ENCODE results near the gene SLC25A1. TPM values are rescaled to one million over a fixed set of nuclear protein-coding genes. Genes with fewer than 3 reads are reported as not detected.
A peak's percentile ranks its signal among the peaks of the same experiment; 100 is the strongest.

The SLC25A1 gene
- total RNA-seq, 1 experiment from 2014 or later: 162 TPM

DNA sequence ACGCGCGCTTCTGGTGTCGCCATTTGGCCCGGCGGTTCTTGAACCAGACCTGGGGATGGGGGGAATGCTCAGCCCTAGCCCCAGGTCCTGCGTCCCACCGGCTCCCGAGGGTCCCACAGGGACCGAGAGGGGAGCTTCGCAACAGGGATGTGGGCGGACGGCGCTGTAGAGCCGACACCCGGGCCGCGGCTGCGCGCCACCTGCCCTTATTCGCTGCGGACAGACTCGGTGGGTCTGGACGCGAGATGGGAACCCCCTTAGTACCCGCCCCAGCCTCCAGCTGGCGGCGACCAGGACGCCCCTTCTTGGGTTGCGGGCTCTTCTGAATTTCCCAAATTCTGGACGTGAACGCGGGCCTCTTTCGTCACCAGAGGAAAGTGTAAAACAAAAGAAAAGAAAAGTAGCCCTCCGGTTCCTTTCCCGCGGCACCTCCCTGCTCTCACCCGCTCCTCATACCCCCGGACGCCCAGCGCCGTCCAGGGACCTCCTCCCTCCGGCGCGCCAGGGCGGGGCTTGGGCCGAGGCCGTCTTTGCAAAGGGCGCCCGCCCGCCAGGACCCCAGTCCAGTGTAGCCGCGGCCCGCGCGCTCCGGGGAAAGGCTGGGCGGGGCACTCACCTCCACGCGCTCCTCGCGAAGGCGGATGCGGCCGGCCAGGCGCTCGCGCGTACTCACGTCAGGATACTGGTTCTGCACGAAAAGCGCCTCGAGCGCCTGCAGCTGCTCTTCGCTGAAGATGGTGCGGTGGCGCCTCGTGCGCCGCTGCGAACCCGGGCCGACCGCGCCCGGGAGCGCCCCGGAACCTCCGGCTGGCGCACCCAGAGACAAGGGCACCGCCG lies 29.3 kb downstream of the SLC25A1 start:
- no peaks in the 10 kb centered on the region for H3K9me3 ChIP-seq (ENCODE audit: control insufficient read depth, insufficient read depth, low read depth, low read length)
- peak overlapping the region; percentile 18 to 21; a peak in 2 of 4 replicates for H3K4me3 ChIP-seq (ENCODE audit: low read depth in 2 of 2, low read length in 2 of 2)
- ChIA-PET CTCF (interaction anchor here (0.6 kb wide), 1 partner anchor 192 kb away, joined by 4 read pairs; no protein-coding TSS in a partner anchor), POLR2A (no interaction called here)
- TF ChIP-seq TCF7L2 (IDR thresholded peaks at IDR 0.05; ENCODE audit: low read depth, low read length): no peak
- TF ChIP-seq, protein P1, sequence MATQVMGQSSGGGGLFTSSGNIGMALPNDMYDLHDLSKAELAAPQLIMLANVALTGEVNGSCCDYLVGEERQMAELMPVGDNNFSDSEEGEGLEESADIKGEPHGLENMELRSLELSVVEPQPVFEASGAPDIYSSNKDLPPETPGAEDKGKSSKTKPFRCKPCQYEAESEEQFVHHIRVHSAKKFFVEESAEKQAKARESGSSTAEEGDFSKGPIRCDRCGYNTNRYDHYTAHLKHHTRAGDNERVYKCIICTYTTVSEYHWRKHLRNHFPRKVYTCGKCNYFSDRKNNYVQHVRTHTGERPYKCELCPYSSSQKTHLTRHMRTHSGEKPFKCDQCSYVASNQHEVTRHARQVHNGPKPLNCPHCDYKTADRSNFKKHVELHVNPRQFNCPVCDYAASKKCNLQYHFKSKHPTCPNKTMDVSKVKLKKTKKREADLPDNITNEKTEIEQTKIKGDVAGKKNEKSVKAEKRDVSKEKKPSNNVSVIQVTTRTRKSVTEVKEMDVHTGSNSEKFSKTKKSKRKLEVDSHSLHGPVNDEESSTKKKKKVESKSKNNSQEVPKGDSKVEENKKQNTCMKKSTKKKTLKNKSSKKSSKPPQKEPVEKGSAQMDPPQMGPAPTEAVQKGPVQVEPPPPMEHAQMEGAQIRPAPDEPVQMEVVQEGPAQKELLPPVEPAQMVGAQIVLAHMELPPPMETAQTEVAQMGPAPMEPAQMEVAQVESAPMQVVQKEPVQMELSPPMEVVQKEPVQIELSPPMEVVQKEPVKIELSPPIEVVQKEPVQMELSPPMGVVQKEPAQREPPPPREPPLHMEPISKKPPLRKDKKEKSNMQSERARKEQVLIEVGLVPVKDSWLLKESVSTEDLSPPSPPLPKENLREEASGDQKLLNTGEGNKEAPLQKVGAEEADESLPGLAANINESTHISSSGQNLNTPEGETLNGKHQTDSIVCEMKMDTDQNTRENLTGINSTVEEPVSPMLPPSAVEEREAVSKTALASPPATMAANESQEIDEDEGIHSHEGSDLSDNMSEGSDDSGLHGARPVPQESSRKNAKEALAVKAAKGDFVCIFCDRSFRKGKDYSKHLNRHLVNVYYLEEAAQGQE (IDR thresholded peaks at IDR 0.05; ENCODE audit: insufficient read depth in 1 of 2, low read depth in 2 of 2, low read length in 1 of 2): no peak
- TF ChIP-seq, protein P2, sequence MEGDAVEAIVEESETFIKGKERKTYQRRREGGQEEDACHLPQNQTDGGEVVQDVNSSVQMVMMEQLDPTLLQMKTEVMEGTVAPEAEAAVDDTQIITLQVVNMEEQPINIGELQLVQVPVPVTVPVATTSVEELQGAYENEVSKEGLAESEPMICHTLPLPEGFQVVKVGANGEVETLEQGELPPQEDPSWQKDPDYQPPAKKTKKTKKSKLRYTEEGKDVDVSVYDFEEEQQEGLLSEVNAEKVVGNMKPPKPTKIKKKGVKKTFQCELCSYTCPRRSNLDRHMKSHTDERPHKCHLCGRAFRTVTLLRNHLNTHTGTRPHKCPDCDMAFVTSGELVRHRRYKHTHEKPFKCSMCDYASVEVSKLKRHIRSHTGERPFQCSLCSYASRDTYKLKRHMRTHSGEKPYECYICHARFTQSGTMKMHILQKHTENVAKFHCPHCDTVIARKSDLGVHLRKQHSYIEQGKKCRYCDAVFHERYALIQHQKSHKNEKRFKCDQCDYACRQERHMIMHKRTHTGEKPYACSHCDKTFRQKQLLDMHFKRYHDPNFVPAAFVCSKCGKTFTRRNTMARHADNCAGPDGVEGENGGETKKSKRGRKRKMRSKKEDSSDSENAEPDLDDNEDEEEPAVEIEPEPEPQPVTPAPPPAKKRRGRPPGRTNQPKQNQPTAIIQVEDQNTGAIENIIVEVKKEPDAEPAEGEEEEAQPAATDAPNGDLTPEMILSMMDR (IDR thresholded peaks at IDR 0.05): no peak
- TF ChIP-seq POLR2AphosphoS5 (IDR thresholded peaks at IDR 0.05; ENCODE audit: low read depth, low read length): no peak
- no peak for TF ChIP-seq SIN3A (IDR thresholded peaks at IDR 0.05; ENCODE audit: borderline replicate concordance, insufficient read depth, low read depth, low read length)
- no peaks in the 10 kb centered on the region; the same call in 1 of the 2 replicates for H3K36me3 ChIP-seq (ENCODE audit: control insufficient read depth, insufficient read depth, low read length)
- BruUV-seq (replicated peaks): no TSS peak
- H3K27ac ChIP-seq (ENCODE audit: low read length): no peak overlapping the region
- in situ Hi-C loops (cut with HindIII; ENCODE audit: low pct_unique_long_range_greater_than_20kb, low sequenced_read_pairs) (no loop called here), intact Hi-C loops (cut with micrococcal nuclease; ENCODE audit: unreplicated experiment) (no loop called here)
- no peak for DNase-seq (ENCODE audit: low read depth, low spot score)
- H3K27me3 ChIP-seq (ENCODE audit: control insufficient read depth, insufficient read depth, low read length): no peaks in the 10 kb centered on the region; the same call in 1 of the 2 replicates
- peak; percentile 36; the same call in 1 of the 2 replicates for ATAC-seq
- no peaks in the 10 kb centered on the region for H3K4me1 ChIP-seq (ENCODE audit: control insufficient read depth, insufficient read depth, low read length)

DNA sequence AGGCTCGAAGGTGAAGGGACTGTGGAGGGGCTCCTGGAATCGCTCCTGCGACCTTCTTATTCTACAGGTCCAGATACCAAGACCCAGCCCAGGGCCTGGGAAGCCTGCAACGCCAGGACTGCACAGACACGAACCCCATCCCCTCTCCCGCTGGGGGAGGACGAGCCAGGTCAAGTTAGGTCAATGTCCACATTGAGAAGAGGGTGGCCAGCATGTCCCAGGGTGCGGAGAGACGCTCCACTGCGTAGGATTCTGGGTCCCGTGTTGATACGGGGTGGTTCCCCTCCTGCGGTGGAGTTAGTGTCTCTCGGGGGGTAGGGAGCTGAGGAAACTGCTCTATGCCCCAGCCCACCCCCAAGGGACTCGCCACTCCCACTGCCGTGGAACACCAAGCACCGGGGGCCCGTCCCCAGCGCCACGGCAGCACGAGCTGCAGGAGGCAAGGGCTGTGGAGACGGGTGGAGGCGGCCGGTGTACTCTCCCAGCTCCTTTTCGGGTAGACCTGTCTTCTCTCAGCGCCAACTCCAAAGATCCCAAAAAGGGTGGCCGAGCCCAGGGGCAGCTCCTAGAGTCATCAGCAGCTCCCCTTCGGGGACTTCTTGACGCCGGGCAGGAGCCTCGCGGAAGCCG lies 30.0 kb downstream of the SLC25A1 start:
- BruUV-seq (replicated peaks): no TSS peak
- ChIA-PET POLR2A (no interaction called here), CTCF (no interaction called here)
- no peak overlapping the region for H3K4me3 ChIP-seq (ENCODE audit: low read depth in 2 of 2, low read length in 2 of 2)
- H3K27ac ChIP-seq (ENCODE audit: low read length): no peak overlapping the region
- in situ Hi-C loops (cut with HindIII; ENCODE audit: low pct_unique_long_range_greater_than_20kb, low sequenced_read_pairs) (no loop called here), intact Hi-C loops (cut with micrococcal nuclease; ENCODE audit: unreplicated experiment) (no loop called here)
- H3K4me1 ChIP-seq (ENCODE audit: control insufficient read depth, insufficient read depth, low read length): no peaks in the 10 kb centered on the region
- no peak for DNase-seq (ENCODE audit: low read depth, low spot score)
- no peaks in the 10 kb centered on the region for H3K9me3 ChIP-seq (ENCODE audit: control insufficient read depth, insufficient read depth, low read depth, low read length)
- peaks cover 4% of the 10 kb centered on the region; the same call in 1 of the 2 replicates for H3K36me3 ChIP-seq (ENCODE audit: control insufficient read depth, insufficient read depth, low read length)
- TF ChIP-seq, protein P1 (IDR thresholded peaks at IDR 0.05; ENCODE audit: insufficient read depth in 1 of 2, low read depth in 2 of 2, low read length in 1 of 2): no peak
- TF ChIP-seq POLR2AphosphoS5 (IDR thresholded peaks at IDR 0.05; ENCODE audit: low read depth, low read length) (no peak), TCF7L2 (IDR thresholded peaks at IDR 0.05; ENCODE audit: low read depth, low read length) (no peak), SIN3A (IDR thresholded peaks at IDR 0.05; ENCODE audit: borderline replicate concordance, insufficient read depth, low read depth, low read length) (no peak)
- TF ChIP-seq, protein P2 (IDR thresholded peaks at IDR 0.05): no peak
- H3K27me3 ChIP-seq (ENCODE audit: control insufficient read depth, insufficient read depth, low read length): no peaks in the 10 kb centered on the region; the same call in 1 of the 2 replicates
- ATAC-seq: no peak

Data from Panc1 (cell line).